DND-41 (cell line): ENCODE data around the gene LARP1.

Experiments used
- ATAC-seq: fragments of 200-7000 bp; cut with Tn5 transposase; 3 replicates; pipeline ENCODE4 v1.9.1; 2021; ENCODE audit warnings: low read depth; ENCODE audit not compliant: insufficient read depth
- DNase-seq: peaks from one replicate; pipeline ENCODE4 v3.0.0-alpha.2; 2020
- H2AFZ ChIP-seq: 2 replicates; pipeline ENCODE4 v1.6.0; 2012; ENCODE audit warnings: low read depth, low read length
- H3K27ac ChIP-seq: 2 replicates; pipeline ENCODE4 v1.5.1; 2012; ENCODE audit warnings: low read length, inconsistent platforms
- H3K27me3 ChIP-seq: fragments of 200-600 bp; sonication (generic); 2 replicates; pipeline ENCODE4 v1.6.0; 2012; ENCODE audit warnings: low read length, mild to moderate bottlenecking, inconsistent platforms; ENCODE audit not compliant: insufficient read depth, poor library complexity
- H3K36me3 ChIP-seq: 2 replicates; pipeline ENCODE4 v1.5.1; 2012; ENCODE audit warnings: low read length, inconsistent platforms; ENCODE audit not compliant: insufficient read depth
- H3K4me1 ChIP-seq: 2 replicates; pipeline ENCODE4 v1.5.1; 2012; ENCODE audit warnings: mild to moderate bottlenecking, low read length; ENCODE audit not compliant: insufficient read depth
- H3K4me2 ChIP-seq: 2 replicates; pipeline ENCODE4 v1.6.0; 2012; ENCODE audit warnings: mild to moderate bottlenecking, moderate library complexity, low read length, inconsistent platforms; ENCODE audit not compliant: insufficient read depth
- H3K4me3 ChIP-seq, 2 experiments: fragments of 200-600 bp in 1 of 2; shearing (Covaris generic) in 1 of 2; 2 replicates each; pipeline ENCODE4 v1.5.1; 2012 to 2016; ENCODE audit warnings: inconsistent platforms in 2 of 2, low read length in 2 of 2, mild to moderate bottlenecking in 2 of 2, low read depth in 1 of 2, moderate library complexity in 1 of 2
- H3K79me2 ChIP-seq: 2 replicates; pipeline ENCODE4 v1.6.0; 2012; ENCODE audit warnings: low read length, inconsistent platforms; ENCODE audit not compliant: insufficient read depth
- H3K9ac ChIP-seq: 2 replicates; pipeline ENCODE4 v1.6.0; 2012; ENCODE audit warnings: low read depth, mild to moderate bottlenecking, inconsistent platforms, low read length, moderate library complexity
- H3K9me3 ChIP-seq: 2 replicates; pipeline ENCODE4 v1.5.1; 2012; ENCODE audit warnings: low read length, moderate library complexity, mild to moderate bottlenecking, inconsistent platforms; ENCODE audit not compliant: insufficient read depth, severe bottlenecking
- H4K20me1 ChIP-seq: 2 replicates; pipeline ENCODE4 v1.6.0; 2012; ENCODE audit warnings: low read length; ENCODE audit not compliant: insufficient read depth
- EZH2 ChIP-seq: IDR thresholded peaks from 3 replicates; pipeline ENCODE4 v1.6.1; 2012; ENCODE audit warnings: borderline replicate concordance, low read depth, mild to moderate bottlenecking, moderate library complexity, low read length, inconsistent platforms; ENCODE audit not compliant: severe bottlenecking
- TF ChIP-seq, protein P1 (sequence below): IDR thresholded peaks from 2 replicates; pipeline ENCODE4 v1.5.1; 2012; ENCODE audit warnings: borderline replicate concordance, low read length, moderate library complexity, mild to moderate bottlenecking; ENCODE audit not compliant: poor library complexity, severe bottlenecking; ENCODE audit errors: extremely low read depth

The LARP1 gene

GRCh38 chr5:154797762-154798161 lies 42.6 kb downstream of the LARP1 start:
- H3K27ac ChIP-seq = no peak overlapping the region
- no peaks in the 10 kb centered on the region for H3K9me3 ChIP-seq
- H3K4me3 ChIP-seq = no peak overlapping the region
- TF ChIP-seq EZH2 = no peak
- TF ChIP-seq, protein P1, sequence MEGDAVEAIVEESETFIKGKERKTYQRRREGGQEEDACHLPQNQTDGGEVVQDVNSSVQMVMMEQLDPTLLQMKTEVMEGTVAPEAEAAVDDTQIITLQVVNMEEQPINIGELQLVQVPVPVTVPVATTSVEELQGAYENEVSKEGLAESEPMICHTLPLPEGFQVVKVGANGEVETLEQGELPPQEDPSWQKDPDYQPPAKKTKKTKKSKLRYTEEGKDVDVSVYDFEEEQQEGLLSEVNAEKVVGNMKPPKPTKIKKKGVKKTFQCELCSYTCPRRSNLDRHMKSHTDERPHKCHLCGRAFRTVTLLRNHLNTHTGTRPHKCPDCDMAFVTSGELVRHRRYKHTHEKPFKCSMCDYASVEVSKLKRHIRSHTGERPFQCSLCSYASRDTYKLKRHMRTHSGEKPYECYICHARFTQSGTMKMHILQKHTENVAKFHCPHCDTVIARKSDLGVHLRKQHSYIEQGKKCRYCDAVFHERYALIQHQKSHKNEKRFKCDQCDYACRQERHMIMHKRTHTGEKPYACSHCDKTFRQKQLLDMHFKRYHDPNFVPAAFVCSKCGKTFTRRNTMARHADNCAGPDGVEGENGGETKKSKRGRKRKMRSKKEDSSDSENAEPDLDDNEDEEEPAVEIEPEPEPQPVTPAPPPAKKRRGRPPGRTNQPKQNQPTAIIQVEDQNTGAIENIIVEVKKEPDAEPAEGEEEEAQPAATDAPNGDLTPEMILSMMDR = no peak
- no peaks in the 10 kb centered on the region for H3K4me1 ChIP-seq
- H3K36me3 ChIP-seq = peaks cover 93% of the 10 kb centered on the region
- no peaks in the 10 kb centered on the region for H3K27me3 ChIP-seq
- peaks cover 53% of the 10 kb centered on the region for H4K20me1 ChIP-seq
- H3K4me2 ChIP-seq = no peak overlapping the region
- H3K79me2 ChIP-seq = peaks cover 67% of the 10 kb centered on the region
- no peak overlapping the region for H3K9ac ChIP-seq
- no peak overlapping the region for H2AFZ ChIP-seq
- ATAC-seq (no peak), DNase-seq (no peak)

DNA sequence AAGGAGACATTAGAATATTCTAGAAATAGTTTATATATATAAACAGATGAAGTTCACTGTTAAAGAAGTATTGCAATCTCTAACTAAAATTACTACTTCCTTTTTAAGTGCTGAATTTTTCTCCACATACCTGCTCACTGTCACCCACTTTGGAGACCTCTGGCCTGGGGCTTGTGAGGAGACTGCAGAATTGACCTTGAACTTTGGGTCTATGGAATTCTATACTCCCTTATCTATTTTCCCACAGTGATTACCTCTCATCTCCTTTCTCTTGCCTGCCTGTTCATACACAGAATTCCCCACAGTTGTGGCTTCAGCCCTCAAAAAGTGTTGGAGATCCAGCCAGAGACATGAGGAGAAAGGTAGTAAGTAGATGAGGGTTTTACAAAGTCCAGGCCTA lies 45.4 kb downstream of the LARP1 start:
- no peak overlapping the region for H2AFZ ChIP-seq
- H3K9me3 ChIP-seq = no peaks in the 10 kb centered on the region
- peaks cover 51% of the 10 kb centered on the region for H3K79me2 ChIP-seq
- ATAC-seq = no peak
- H3K36me3 ChIP-seq = peaks cover 93% of the 10 kb centered on the region
- no peak overlapping the region for H3K27ac ChIP-seq
- H3K27me3 ChIP-seq = no peaks in the 10 kb centered on the region
- no peak for DNase-seq
- no peak overlapping the region for H3K4me3 ChIP-seq
- no peak for TF ChIP-seq EZH2
- TF ChIP-seq, protein P1 = no peak
- peaks cover 55% of the 10 kb centered on the region for H4K20me1 ChIP-seq
- H3K9ac ChIP-seq = no peak overlapping the region
- H3K4me2 ChIP-seq = no peak overlapping the region
- no peaks in the 10 kb centered on the region for H3K4me1 ChIP-seq

DNA sequence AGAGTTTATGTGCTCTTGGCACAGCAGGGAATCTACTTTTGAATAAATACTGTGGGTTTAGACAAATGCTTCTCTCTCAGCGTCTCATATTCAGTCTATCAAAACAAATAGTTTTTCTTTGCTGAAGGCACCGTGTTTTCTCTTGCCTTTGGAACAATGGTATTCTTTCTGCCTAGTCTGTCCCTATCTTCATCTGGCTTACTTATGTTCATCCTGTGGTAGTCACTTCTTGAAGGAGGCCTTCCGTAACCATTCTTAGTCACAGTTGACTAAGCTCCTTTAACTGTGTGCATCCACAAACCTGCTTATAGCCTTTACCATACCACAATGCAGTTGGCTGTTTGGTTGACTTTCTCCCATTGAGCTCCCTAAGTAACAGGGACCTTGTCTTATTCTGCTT lies 45.9 kb downstream of the LARP1 start:
- DNase-seq = no peak
- no peak for ATAC-seq
- Histone ChIP-seq H3K9me3 (no peaks in the 10 kb centered on the region), H3K4me2 (no peak overlapping the region), H2AFZ (no peak overlapping the region), H3K79me2 (peaks cover 55% of the 10 kb centered on the region), H3K4me3 (no peak overlapping the region), H4K20me1 (peaks cover 59% of the 10 kb centered on the region), H3K36me3 (peaks cover 97% of the 10 kb centered on the region), H3K9ac (no peak overlapping the region), H3K4me1 (no peaks in the 10 kb centered on the region), H3K27ac (no peak overlapping the region), H3K27me3 (no peaks in the 10 kb centered on the region)
- TF ChIP-seq EZH2 = no peak
- TF ChIP-seq, protein P1 = no peak

DNA sequence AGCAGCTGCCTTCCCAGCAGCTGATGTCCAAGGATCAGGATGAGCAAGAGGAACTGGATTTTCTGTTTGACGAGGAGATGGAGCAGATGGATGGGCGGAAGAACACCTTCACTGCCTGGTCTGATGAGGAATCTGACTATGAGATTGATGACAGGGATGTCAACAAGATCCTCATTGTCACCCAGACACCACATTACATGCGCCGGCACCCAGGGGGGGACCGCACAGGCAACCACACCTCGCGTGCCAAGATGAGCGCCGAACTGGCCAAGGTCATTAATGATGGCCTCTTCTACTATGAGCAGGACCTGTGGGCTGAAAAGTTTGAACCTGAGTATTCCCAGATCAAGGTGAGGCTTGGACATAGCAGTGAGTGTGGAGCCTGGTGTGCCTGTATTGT lies 46.9 kb downstream of the LARP1 start:
- DNase-seq (no peak), ATAC-seq (no peak)
- H3K27ac ChIP-seq = no peak overlapping the region
- H3K4me1 ChIP-seq = no peaks in the 10 kb centered on the region
- H3K4me3 ChIP-seq = no peak overlapping the region
- TF ChIP-seq, protein P1 = no peak
- TF ChIP-seq EZH2 = no peak
- H3K9ac ChIP-seq = no peak overlapping the region
- no peaks in the 10 kb centered on the region for H3K9me3 ChIP-seq
- no peak overlapping the region for H3K4me2 ChIP-seq
- H3K79me2 ChIP-seq = peaks cover 46% of the 10 kb centered on the region
- H3K27me3 ChIP-seq = no peaks in the 10 kb centered on the region
- peaks cover 67% of the 10 kb centered on the region for H4K20me1 ChIP-seq
- H3K36me3 ChIP-seq = peaks cover 98% of the 10 kb centered on the region
- no peak overlapping the region for H2AFZ ChIP-seq
